Chondrocyte (in vitro differentiated cells): ENCODE data around the gene CATSPERD. TPM values are rescaled to one million over a fixed set of nuclear protein-coding genes. Genes with fewer than 3 reads are reported as not detected.

Experiments
- DNase-seq: peaks from one replicate; pipeline ENCODE4 v3.0.0; 2021; ENCODE audit warnings: mixed read lengths, low spot score
- H3K27ac Mint-ChIP-seq: one replicate; pipeline ENCODE4 v1.8.0; 2021; ENCODE audit warnings: mild to moderate bottlenecking, moderate library complexity, mixed read lengths; ENCODE audit not compliant: unreplicated experiment
- H3K27me3 Mint-ChIP-seq: 2 replicates; pipeline ENCODE4 v1.8.0; 2021; ENCODE audit warnings: low read depth, mixed read lengths
- H3K36me3 Mint-ChIP-seq: 2 replicates; pipeline ENCODE4 v1.8.0; 2021; ENCODE audit warnings: low read depth, mixed read lengths
- H3K4me1 Mint-ChIP-seq: 2 replicates; pipeline ENCODE4 v1.8.0; 2021; ENCODE audit warnings: low read depth, mild to moderate bottlenecking, mixed read lengths
- H3K4me3 Mint-ChIP-seq: one replicate; pipeline ENCODE4 v1.8.0; 2021; ENCODE audit warnings: mild to moderate bottlenecking, moderate library complexity, mixed read lengths; ENCODE audit not compliant: unreplicated experiment
- H3K9me3 Mint-ChIP-seq: 2 replicates; pipeline ENCODE4 v1.8.0; 2021; ENCODE audit warnings: low read depth, mixed read lengths
- CTCF ChIP-seq: fragments of 200-600 bp; sonication (generic); IDR thresholded peaks from 2 replicates; pipeline ENCODE4 v1.5.0; 2021; ENCODE audit warnings: antibody characterized with exemption, mild to moderate bottlenecking, moderate library complexity
- total RNA-seq: library from RNA; stranded (reverse); gene quantifications from 3 replicates; pipeline ENCODE4 v1.2.1, GENCODE V29; 2021

The CATSPERD gene
- total RNA-seq, 1 donor from 2014 or later = not detected

- Mint-ChIP-seq H3K4me1 (peaks cover 12% of the 10 kb centered on the region), H3K9me3 (no peaks in the 10 kb centered on the region), H3K27me3 (no peaks in the 10 kb centered on the region), H3K36me3 (peaks cover 1% of the 10 kb centered on the region), H3K4me3 (no peak overlapping the region), H3K27ac (no peak overlapping the region)
- no peak for DNase-seq
- TF ChIP-seq CTCF = no peak
Observed at GRCh38 chr19:5676105-5676771, 44.2 kb upstream of the CATSPERD start.

GRCh38 chr19:5676772-5677105 lies 43.7 kb upstream of the CATSPERD start:
- H3K4me3 Mint-ChIP-seq = no peak overlapping the region
- no peak for DNase-seq
- H3K4me1 Mint-ChIP-seq = peaks cover 17% of the 10 kb centered on the region
- H3K36me3 Mint-ChIP-seq = peaks cover 1% of the 10 kb centered on the region
- no peaks in the 10 kb centered on the region for H3K9me3 Mint-ChIP-seq
- H3K27ac Mint-ChIP-seq = no peak overlapping the region
- no peak for TF ChIP-seq CTCF
- H3K27me3 Mint-ChIP-seq = no peaks in the 10 kb centered on the region

GRCh38 chr19:5677136-5677535 lies 43.3 kb upstream of the CATSPERD start:
- Mint-ChIP-seq H3K4me1 (peaks cover 21% of the 10 kb centered on the region), H3K4me3 (no peak overlapping the region), H3K9me3 (no peaks in the 10 kb centered on the region), H3K36me3 (peaks cover 1% of the 10 kb centered on the region), H3K27me3 (no peaks in the 10 kb centered on the region), H3K27ac (peak overlapping the region; percentile 12)
- TF ChIP-seq CTCF = no peak
- DNase-seq = no peak

- no peaks in the 10 kb centered on the region for H3K9me3 Mint-ChIP-seq
- H3K4me3 Mint-ChIP-seq = no peak overlapping the region
- peaks cover 1% of the 10 kb centered on the region for H3K36me3 Mint-ChIP-seq
- H3K4me1 Mint-ChIP-seq = peaks cover 24% of the 10 kb centered on the region
- H3K27ac Mint-ChIP-seq = no peak overlapping the region
- H3K27me3 Mint-ChIP-seq = no peaks in the 10 kb centered on the region
- TF ChIP-seq CTCF = no peak
- DNase-seq = no peak
Observed at GRCh38 chr19:5677580-5677979, 42.9 kb upstream of the CATSPERD start.

GRCh38 chr19:5678071-5678718 lies 42.2 kb upstream of the CATSPERD start:
- no peaks in the 10 kb centered on the region for H3K9me3 Mint-ChIP-seq
- no peak overlapping the region for H3K27ac Mint-ChIP-seq
- H3K27me3 Mint-ChIP-seq = no peaks in the 10 kb centered on the region
- no peak overlapping the region for H3K4me3 Mint-ChIP-seq
- peaks cover 1% of the 10 kb centered on the region for H3K36me3 Mint-ChIP-seq
- TF ChIP-seq CTCF = no peak
- peaks cover 24% of the 10 kb centered on the region for H3K4me1 Mint-ChIP-seq
- no peak for DNase-seq
